ENCODE measurements around the gene GLB1L3. TPM values are rescaled to one million over a fixed set of nuclear protein-coding genes. Genes with fewer than 3 reads are reported as not detected.

GLB1L3 gene, protein sequence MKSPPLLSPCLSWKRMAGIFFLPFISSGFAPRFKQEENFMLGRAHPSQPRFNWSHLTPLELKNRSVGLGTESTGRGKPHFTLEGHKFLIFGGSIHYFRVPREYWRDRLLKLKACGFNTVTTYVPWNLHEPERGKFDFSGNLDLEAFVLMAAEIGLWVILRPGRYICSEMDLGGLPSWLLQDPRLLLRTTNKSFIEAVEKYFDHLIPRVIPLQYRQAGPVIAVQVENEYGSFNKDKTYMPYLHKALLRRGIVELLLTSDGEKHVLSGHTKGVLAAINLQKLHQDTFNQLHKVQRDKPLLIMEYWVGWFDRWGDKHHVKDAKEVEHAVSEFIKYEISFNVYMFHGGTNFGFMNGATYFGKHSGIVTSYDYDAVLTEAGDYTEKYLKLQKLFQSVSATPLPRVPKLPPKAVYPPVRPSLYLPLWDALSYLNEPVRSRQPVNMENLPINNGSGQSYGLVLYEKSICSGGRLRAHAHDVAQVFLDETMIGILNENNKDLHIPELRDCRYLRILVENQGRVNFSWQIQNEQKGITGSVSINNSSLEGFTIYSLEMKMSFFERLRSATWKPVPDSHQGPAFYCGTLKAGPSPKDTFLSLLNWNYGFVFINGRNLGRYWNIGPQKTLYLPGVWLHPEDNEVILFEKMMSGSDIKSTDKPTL
- not detected in 2 replicates for total RNA-seq

DNA sequence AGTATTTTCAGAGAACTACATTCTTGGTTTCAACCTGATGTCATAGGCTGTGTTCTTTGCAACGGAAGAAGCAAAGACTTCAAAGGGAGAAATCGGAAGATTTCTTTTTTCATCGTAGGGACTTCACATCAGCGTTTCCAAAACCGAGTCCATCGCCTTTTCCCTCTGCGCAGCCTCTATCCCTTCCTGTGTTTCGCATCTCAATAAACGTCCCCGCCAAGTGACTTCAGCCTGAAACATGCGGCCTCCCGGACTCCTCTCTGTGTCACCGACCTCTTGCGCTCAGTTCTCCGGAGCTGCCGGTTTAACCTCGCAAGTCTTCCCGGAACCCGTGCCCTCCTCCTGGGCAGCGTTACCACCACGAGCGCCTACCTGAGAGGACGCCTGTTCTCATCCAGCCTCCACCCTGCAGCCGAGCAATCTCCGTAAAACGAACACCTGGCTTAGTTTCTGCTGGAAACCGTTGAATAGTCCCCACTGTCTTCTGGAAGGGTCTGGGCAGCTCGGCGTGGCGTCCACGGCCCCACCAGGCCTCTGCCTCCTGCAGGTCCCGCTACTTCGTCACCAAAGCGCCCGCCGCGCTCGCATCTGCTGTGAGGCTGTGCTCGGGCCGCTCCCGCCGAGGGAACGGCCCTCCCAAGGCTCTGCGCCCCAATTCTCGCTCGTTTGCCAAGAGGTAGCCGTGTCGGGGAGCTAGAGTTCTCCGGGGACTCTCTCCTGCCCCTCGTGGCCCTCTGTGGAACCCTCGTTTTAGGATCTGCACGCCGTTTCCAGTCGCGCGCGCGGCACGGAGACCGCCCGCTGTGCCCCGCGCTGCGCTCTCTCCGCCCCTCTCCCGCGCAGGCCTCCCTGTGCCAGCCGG, at the start of gene GLB1L3:
TSS of gene GLB1L3 (plus strand) at position 846 of the 862 bp plus-strand sequence. CDS start 362 bp downstream, outside the sequence.

DNA sequence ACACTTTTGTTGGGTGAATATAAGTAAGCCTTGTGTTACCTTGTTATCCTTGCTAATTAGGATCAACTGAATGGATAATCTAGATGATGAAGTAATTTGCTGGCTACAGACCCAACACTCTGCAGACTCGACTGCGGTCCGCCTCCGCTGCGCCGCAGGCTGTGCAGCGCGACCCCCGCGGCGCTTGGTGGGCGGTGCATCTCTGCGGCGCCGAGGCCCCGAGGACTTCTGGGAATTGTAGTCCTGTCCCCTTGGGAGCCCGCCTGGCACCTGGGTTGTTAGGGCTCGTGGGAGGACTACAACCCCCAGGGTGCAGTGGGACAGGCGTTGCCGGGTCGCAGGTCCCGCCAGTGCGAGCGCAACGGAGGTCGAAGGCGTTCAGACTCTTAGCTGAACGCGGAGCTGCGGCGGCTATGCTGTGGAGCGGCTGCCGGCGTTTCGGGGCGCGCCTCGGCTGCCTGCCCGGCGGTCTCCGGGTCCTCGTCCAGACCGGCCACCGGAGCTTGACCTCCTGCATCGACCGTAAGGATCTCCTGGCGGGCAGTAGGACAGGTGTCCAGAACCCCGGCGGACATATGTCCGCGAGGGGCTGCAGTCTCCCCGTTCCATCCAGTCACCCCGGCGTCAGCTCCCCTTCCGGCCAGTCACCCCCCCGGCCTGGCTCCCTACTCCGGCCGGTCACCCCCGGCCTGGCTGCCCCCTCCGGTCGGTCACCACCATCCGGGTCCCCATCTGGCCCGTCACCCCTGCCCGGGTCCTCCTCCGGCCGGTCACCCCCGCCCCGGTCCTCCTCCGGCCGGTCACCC, 22.8 kb upstream of the GLB1L3 start, which contains the start of the genes ACAD8 and THYN1:
TSS of gene ACAD8 (plus strand) at position 381 of the 806 bp plus-strand sequence. CDS start at position 414, 33 bp downstream.
TSS of gene THYN1 (minus strand) at position 165 of the 806 bp plus-strand sequence. CDS start 470 bp downstream, outside the sequence.

DNA sequence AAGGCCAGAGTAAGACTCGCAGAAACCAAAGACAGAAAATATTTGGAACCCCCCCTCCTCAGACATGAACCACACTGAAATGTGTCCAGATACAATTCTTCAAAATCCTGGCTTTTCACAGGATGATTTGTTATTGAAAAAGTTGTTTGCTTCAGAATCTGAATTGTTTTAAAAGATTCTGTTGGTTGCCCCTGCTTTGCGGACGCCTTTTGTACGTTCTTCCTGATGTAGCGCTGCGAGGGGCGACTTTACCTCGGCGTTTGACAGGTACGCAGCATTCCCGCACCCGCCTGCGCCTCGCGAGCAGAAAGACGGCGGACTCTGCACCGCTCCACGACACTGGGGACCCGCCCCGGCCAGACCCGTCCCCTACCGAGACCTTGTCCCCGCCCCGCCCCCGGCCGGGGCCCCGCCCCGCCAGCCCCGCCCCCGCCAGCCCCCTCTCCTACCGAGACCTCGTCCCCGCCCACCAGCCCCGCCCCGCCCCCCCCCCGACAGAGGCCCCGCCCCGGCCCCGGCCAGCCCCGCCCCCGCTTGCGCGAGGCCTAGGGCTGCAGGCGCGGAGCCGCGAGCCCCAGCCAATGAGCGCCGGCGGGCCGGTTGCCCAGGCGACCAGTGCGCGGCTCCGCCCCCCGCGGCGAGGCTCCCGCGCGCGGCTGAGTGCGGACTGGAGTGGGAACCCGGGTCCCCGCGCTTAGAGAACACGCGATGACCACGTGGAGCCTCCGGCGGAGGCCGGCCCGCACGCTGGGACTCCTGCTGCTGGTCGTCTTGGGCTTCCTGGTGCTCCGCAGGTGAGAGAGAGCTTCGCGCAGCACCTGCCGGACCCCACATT, 55.4 kb downstream of the GLB1L3 start, which contains the start of gene GLB1L2:
TSS of gene GLB1L2 (plus strand) at position 635 of the 835 bp plus-strand sequence. CDS start at position 709, 74 bp downstream.

Other genes with a start within 250 kb of the GLB1L3 start
- 114 and 160 TPM in 2 replicates for gene JAM3, start 207.3 kb upstream of the GLB1L3 start, total RNA-seq
- 15.7 and 21.1 TPM in 2 replicates for gene NCAPD3, start 52.4 kb upstream of the GLB1L3 start, total RNA-seq
- 30.5 and 37.2 TPM in 2 replicates for gene VPS26B, start 51.7 kb upstream of the GLB1L3 start, total RNA-seq
- gene THYN1, start 23.0 kb upstream of the GLB1L3 start, total RNA-seq, result 94.2 and 112 TPM in 2 replicates
- 19.5 and 22.3 TPM in 2 replicates for gene ACAD8, start 22.8 kb upstream of the GLB1L3 start, total RNA-seq
- 0.32 and 0.76 TPM in 2 replicates for gene GLB1L2, start 55.6 kb downstream of the GLB1L3 start, total RNA-seq
- under 0.01 TPM in 2 replicates for gene B3GAT1, start 135.9 kb downstream of the GLB1L3 start, total RNA-seq